Measurements from ENCODE around the gene STK32C.

- no peak for TF ChIP-seq POLR2A (IDR thresholded peaks at IDR 0.05; ENCODE audit: low read depth)
- no peak for TF ChIP-seq CTCF (IDR thresholded peaks at IDR 0.05)
These were observed 3.7 kb upstream of the STK32C start for GRCh38 chr10:132311338-132311939.

Measured in esophagus muscularis mucosa (tissue), 3 donors.